COR-L47 (cell line): Measurements from ENCODE around the gene EMP3.

Source experiments
- DNase-seq: peaks from one replicate; lab custom pipeline; 2025; lab: John Stamatoyannopoulos, UW

EMP3 gene

DNA sequence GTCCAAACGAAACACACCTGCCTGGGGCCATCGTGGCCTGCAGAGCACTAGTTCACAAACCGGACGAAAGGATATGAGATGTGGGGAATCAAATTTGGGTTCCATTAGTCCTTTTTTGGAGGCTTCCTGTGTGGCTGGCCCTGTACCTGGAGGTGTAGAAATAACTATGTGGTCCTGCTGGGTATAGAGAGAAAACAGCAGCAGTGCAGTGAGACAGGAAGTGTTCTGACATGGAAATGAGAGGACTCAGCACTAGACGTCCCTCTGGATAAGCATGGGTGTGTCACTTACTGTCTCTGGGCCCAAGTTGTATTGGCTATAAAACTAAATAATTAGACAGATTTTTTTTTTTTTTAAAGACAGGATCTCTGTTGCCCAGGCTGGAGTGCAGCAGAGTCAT is 53.7 kb downstream of the EMP3 start:
- DNase-seq: no peak
